Measurements from ENCODE around the gene EPB41L4A.

The EPB41L4A gene

GRCh38 chr5:112355058-112355685, 63.9 kb downstream of the EPB41L4A start:
- no peak for DNase-seq (ENCODE audit: low spot score)

GRCh38 chr5:112353678-112354077, 65.4 kb downstream of the EPB41L4A start:
- DNase-seq (ENCODE audit: low spot score): no peak

GRCh38 chr5:112351225-112351624, 67.9 kb downstream of the EPB41L4A start:
- no peak for DNase-seq (ENCODE audit: low spot score)

- DNase-seq (ENCODE audit: low spot score): no peak
These were observed 68.5 kb downstream of the EPB41L4A start for GRCh38 chr5:112350626-112351025.

- DNase-seq (ENCODE audit: low spot score): no peak
These were observed 69.7 kb downstream of the EPB41L4A start for GRCh38 chr5:112349371-112349770.

- no peak for DNase-seq (ENCODE audit: low spot score)
These were observed 70.2 kb downstream of the EPB41L4A start for GRCh38 chr5:112348915-112349314.

GRCh38 chr5:112348387-112348786, 70.7 kb downstream of the EPB41L4A start:
- DNase-seq (ENCODE audit: low spot score): no peak

- no peak for DNase-seq (ENCODE audit: low spot score)
These were observed 72.5 kb downstream of the EPB41L4A start for GRCh38 chr5:112346411-112347044.

GRCh38 chr5:112344540-112344939, 74.5 kb downstream of the EPB41L4A start:
- no peak for DNase-seq (ENCODE audit: low spot score)

GRCh38 chr5:112342389-112342788, 76.7 kb downstream of the EPB41L4A start:
- no peak for DNase-seq (ENCODE audit: low spot score)

- DNase-seq (ENCODE audit: low spot score): no peak
These were observed 79.3 kb downstream of the EPB41L4A start for GRCh38 chr5:112339761-112340160.

GRCh38 chr5:112338681-112339337, 80.3 kb downstream of the EPB41L4A start:
- DNase-seq (ENCODE audit: low spot score): no peak

- DNase-seq (ENCODE audit: low spot score): no peak
These were observed 85.7 kb downstream of the EPB41L4A start for GRCh38 chr5:112333331-112333781.

GRCh38 chr5:112331892-112332291, 87.2 kb downstream of the EPB41L4A start:
- no peak for DNase-seq (ENCODE audit: low spot score)

GRCh38 chr5:112329419-112330090, 89.5 kb downstream of the EPB41L4A start:
- no peak for DNase-seq (ENCODE audit: low spot score)

- DNase-seq (ENCODE audit: low spot score): no peak
These were observed 95.9 kb downstream of the EPB41L4A start for GRCh38 chr5:112323166-112323565.

- no peak for DNase-seq (ENCODE audit: low spot score)
These were observed 98.7 kb downstream of the EPB41L4A start for GRCh38 chr5:112320408-112320807.

GRCh38 chr5:112318346-112318745, 100.7 kb downstream of the EPB41L4A start:
- no peak for DNase-seq (ENCODE audit: low spot score)

GRCh38 chr5:112317866-112318265, 101.2 kb downstream of the EPB41L4A start:
- no peak for DNase-seq (ENCODE audit: low spot score)

GRCh38 chr5:112316731-112317130, 102.3 kb downstream of the EPB41L4A start:
- no peak for DNase-seq (ENCODE audit: low spot score)

- DNase-seq (ENCODE audit: low spot score): no peak
These were observed 103.1 kb downstream of the EPB41L4A start for GRCh38 chr5:112316006-112316405.
